Activated T-cell treated with anti-CD3 and anti-CD28 coated beads, Interleukin-2, amount 50 U/mL, for 4 hours (primary cell): ENCODE measurements around the gene FAM181A. TPM values are rescaled to one million over a fixed set of nuclear protein-coding genes. Genes with fewer than 3 reads are reported as not detected.

Source experiments
- ATAC-seq, 2 donors: fragments of 200-7000 bp; cut with Tn5 transposase; one replicate each; pipeline ENCODE4 v1.10.0; 2021
- DNase-seq: peaks from one replicate; pipeline ENCODE4 v3.0.0-alpha.2; 2020
- H3K27me3 Mint-ChIP-seq: one replicate; pipeline ENCODE4 v1.8.0; 2021; ENCODE audit warnings: low read depth, mixed read lengths
- H3K36me3 Mint-ChIP-seq: one replicate; pipeline ENCODE4 v1.8.0; 2022; ENCODE audit warnings: mixed read lengths; ENCODE audit not compliant: insufficient read depth
- H3K4me1 Mint-ChIP-seq: one replicate; pipeline ENCODE4 v1.8.0; 2021; ENCODE audit warnings: low read depth, mixed read lengths
- H3K4me3 Mint-ChIP-seq: one replicate; pipeline ENCODE4 v1.8.0; 2021; ENCODE audit warnings: mild to moderate bottlenecking, moderate library complexity, mixed read lengths
- H3K9me3 Mint-ChIP-seq: one replicate; pipeline ENCODE4 v1.8.0; 2021; ENCODE audit warnings: mixed read lengths
- total RNA-seq, 3 donors: library from RNA; stranded (reverse); gene quantifications; one replicate each; pipeline ENCODE4 v1.2.1, GENCODE V29; 2021

FAM181A gene
- total RNA-seq, 3 donors from 2014 or later: not detected

DNA sequence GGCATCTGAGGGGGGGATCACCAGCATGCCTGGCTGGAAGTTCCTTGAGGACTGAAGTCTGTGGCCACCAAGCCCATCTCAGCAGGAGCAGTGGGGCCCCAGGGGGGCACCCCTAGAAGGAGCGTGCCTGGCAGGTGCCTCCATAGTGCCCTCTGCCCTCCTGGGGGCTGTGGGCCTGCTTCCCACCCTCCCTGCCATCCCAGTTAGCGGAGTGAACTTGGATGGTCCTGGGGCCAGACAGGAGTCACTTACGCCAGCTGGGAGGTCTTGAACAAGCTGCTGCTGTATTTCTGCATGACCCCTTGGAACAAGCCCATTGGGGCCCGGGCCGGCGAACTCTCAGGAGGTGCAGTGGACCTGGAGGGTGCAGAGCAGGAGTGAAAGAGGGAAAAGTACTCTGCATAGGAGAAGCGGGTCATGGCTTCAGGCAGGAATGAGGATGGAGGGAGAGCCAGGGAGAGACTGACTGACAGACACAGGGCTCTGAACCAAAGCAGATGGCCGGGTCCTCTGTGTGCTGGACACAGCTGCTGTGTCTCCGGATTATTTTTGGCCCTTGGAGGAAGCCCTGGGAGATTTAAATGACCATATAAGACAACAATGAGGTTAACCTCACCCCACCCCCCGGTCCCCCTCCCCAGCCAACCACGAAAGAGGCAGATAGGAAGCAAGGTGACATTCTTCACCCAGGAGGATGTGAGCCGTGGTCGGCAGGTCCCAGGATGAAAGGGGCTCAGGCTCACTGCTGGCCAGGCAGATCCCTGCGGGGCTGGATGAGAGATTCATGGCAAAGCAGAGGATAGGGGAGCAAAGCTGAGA lies 29.6 kb downstream of the FAM181A start:
- no peak overlapping the region for H3K4me3 Mint-ChIP-seq
- H3K36me3 Mint-ChIP-seq: no peaks in the 10 kb centered on the region
- DNase-seq (no peak), ATAC-seq (no peak)
- no peaks in the 10 kb centered on the region for H3K9me3 Mint-ChIP-seq
- H3K4me1 Mint-ChIP-seq: peaks cover 88% of the 10 kb centered on the region
- H3K27me3 Mint-ChIP-seq: no peaks in the 10 kb centered on the region

DNA sequence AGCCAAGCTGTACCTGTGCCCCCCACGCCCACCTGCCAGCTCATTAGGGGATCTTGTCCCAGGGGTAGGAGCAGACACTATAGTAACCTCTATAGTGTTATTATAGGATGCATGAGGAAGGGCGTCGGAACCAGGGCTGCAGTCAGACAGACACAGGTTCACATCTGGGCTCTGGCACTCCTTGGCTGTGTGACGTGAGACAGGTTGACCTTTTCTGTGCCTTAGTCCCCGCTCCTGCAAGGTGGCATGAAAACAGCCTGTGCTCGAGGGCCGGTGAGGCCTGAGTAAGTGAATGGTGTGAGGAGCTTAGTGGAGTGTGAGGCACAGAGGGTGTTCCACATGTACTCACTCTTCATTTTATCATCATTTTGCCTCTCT lies 30.2 kb downstream of the FAM181A start:
- H3K9me3 Mint-ChIP-seq: no peaks in the 10 kb centered on the region
- ATAC-seq: no peak
- no peaks in the 10 kb centered on the region for H3K36me3 Mint-ChIP-seq
- H3K27me3 Mint-ChIP-seq: no peaks in the 10 kb centered on the region
- DNase-seq: no peak
- H3K4me3 Mint-ChIP-seq: peak overlapping the region; percentile 11
- H3K4me1 Mint-ChIP-seq: peaks cover 92% of the 10 kb centered on the region

DNA sequence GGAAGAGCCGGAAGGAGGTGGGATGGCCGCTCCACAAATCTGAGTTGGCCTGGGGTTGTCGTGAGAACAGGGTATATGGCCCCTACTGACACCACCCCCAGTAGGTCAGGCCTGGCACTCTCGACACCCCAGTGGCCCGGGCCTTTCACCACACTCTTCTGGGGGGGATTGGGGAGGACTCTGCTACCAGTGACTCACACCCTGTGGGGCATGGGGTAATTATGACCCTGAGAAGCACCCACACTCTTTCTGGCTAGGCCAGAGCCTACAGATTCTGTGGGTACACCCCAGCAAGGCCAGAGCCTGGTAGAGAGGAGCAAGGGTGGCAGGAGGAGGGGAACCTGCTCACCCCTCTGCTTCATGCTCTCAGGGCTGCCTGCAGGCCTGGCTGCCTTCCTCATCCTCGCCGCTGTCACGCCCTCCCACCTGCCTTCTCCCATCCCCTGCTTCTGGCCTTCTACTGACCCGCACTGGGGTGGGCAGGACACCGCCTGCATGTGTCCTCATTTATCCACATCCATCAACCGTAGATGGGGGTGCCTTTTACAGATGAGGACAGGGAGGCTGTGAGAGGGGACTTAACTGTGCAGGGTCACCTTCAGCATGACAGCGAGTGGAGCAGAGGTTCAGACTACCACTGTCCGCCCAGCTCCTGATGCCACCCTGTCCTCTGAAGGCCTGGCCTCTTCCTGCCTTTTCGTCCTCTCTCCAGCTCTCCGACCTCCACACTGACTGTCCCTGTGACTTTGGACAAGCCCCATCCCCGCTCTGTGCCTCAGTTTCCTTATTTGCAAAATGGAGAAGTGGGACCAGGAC lies 30.8 kb downstream of the FAM181A start:
- H3K4me3 Mint-ChIP-seq: no peak overlapping the region
- no peak for ATAC-seq
- H3K4me1 Mint-ChIP-seq: peaks cover 96% of the 10 kb centered on the region
- H3K36me3 Mint-ChIP-seq: no peaks in the 10 kb centered on the region
- no peak for DNase-seq
- no peaks in the 10 kb centered on the region for H3K9me3 Mint-ChIP-seq
- no peaks in the 10 kb centered on the region for H3K27me3 Mint-ChIP-seq

DNA sequence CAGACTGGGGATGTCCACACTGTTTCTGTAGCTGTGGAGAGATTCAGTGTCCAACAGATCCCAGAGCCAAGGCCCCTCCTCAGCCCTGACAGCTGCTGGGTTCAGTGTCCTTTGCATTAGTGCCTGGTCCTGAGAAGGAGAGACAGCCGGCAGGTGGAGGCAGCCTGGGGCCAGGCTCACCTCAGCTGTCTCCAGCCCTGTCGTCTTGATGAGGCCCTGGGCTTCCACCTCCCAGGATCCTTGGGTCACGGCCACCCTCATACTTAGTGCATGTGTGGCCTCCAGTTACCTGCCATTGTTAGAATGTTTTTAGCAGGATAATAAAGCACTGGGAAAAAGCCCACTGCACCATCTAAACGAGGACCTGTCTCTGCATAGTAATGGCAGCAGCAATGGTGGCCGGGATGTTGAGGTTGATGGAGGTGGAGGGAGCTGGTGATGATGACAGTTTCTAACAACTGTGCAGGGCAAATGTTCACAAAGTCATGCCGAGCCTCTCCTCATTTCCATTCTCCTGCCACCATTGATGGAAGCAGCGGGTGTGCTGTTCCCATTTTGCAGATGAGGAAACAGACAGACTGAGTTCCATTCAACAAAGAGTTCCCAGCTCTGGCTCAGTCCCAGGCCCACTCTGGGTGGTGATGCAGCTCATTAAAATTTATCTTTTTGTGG lies 31.6 kb downstream of the FAM181A start:
- DNase-seq (no peak), ATAC-seq (no peak)
- Mint-ChIP-seq H3K9me3 (no peaks in the 10 kb centered on the region), H3K4me3 (peak overlapping the region; percentile 75), H3K27me3 (no peaks in the 10 kb centered on the region), H3K36me3 (no peaks in the 10 kb centered on the region), H3K4me1 (peaks cover 96% of the 10 kb centered on the region)

DNA sequence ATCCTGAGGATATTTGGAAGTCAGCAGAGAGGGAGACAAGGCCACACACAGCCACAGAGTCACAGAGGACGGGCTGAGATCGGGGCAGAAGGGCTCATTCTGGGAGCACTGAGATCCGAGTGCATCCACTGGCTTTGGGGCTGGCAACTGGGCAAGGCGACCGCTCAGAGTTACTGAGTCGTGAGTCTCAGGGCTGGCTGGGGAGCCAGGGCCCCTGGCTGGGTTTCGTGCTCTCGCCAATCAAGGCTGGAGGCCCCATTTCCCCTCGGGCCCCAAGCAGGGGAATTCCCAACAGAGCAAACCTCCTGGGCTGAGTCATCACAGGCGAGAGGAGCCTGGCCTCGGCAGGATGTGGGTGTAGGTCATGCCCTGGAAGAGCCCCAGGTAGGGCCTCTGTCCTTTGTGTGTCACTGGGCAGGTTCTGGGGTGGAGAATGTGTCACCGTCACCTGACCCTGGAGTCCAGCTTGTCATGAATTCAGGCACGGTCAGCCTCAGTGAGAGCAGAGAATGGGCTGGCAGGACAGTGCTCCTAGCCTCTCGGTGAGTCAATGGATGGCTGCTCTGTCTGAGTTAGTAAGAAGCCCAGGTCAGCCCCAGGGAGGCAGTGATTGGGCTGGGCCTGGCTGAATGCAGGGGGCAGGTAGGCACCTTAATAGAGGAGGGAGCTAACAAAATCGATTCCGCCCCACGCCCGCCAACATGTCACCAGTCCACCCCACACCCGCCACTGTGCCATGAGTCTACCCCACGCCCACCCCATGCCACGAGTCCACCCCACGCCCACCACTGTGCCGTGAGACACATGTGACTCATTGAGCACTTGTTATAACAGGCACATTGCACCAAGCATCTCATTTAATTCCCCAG lies 32.3 kb downstream of the FAM181A start:
- H3K36me3 Mint-ChIP-seq: no peaks in the 10 kb centered on the region
- H3K9me3 Mint-ChIP-seq: no peaks in the 10 kb centered on the region
- peak; percentile 75 to 78 for ATAC-seq
- DNase-seq: peak; percentile 87
- H3K4me3 Mint-ChIP-seq: peak overlapping the region; percentile 75
- H3K27me3 Mint-ChIP-seq: no peaks in the 10 kb centered on the region
- peaks cover 96% of the 10 kb centered on the region for H3K4me1 Mint-ChIP-seq

DNA sequence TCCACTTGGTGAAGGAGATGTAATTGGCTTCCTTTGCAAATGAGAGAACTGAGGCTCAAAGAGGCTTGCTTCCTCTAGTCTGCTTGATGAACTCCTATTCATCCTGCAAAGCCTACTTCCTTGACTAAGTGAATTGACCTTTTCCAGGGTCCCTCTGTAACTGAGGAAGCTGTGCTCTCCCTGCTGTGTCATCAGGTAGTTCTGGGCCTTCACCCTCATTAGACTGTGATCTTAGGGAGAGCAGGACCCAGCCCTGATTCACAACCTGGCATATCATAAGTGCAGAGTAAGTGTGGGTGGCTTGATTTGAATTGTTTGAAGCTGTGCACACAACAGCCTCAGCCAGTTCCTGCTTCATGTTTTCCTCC lies 32.9 kb downstream of the FAM181A start:
- DNase-seq (no peak), ATAC-seq (peak; percentile 31 to 36)
- H3K27me3 Mint-ChIP-seq: no peaks in the 10 kb centered on the region
- no peaks in the 10 kb centered on the region for H3K9me3 Mint-ChIP-seq
- peak overlapping the region; percentile 75 for H3K4me3 Mint-ChIP-seq
- peaks cover 96% of the 10 kb centered on the region for H3K4me1 Mint-ChIP-seq
- H3K36me3 Mint-ChIP-seq: no peaks in the 10 kb centered on the region

DNA sequence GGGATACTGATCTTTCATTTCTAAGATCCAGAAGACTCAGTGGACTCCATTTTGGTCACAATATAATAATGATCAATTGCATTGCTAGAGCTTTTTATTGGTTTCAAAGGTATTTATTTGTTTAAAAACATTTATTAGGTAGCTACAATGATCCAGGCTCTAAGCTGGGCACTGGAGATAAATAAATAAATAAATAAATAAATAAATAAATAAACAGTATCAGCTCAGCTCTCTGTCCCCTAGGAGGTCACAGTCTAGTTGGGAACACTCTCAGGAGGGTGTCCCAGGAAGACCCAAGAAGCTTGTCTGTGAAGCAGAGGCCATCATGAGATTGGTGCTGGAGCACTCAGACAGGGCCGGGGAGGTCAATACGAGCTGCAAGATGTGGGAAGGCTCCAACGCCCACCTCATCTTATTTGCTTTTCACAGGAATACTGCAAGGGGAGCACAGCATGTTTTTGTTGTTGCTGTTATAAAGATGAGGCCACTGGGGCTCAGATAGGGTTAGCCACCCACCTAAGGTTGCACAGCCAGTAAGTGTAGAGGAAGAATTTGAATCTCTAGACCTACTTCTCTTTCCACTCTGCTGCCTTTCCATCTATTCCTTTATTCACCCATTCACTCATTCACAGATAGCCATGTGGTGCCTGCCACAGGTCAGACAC lies 33.8 kb downstream of the FAM181A start:
- Mint-ChIP-seq H3K27me3 (no peaks in the 10 kb centered on the region), H3K4me3 (no peak overlapping the region), H3K9me3 (no peaks in the 10 kb centered on the region), H3K4me1 (peaks cover 92% of the 10 kb centered on the region), H3K36me3 (no peaks in the 10 kb centered on the region)
- ATAC-seq: no peak
- no peak for DNase-seq

DNA sequence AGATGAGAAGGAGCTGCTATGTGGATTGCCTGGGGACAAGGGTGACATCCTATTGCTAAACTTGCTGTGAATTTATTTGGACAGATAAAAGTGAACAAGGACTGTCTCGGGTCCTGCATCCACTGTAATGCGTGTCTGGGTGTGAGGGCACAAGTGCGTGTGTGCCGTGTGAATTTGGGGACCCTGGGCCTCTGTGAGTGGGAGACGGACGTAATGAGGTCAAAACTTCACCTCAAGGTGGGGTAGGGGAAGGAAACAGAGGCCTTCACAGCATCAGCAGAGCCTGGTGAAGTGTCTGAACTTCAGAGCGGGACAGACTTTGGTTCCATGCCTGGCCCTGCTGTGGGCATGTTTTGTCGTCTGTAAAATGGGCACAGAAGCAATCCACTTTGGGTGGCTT lies 34.5 kb downstream of the FAM181A start:
- Mint-ChIP-seq H3K9me3 (no peaks in the 10 kb centered on the region), H3K27me3 (no peaks in the 10 kb centered on the region)

DNA sequence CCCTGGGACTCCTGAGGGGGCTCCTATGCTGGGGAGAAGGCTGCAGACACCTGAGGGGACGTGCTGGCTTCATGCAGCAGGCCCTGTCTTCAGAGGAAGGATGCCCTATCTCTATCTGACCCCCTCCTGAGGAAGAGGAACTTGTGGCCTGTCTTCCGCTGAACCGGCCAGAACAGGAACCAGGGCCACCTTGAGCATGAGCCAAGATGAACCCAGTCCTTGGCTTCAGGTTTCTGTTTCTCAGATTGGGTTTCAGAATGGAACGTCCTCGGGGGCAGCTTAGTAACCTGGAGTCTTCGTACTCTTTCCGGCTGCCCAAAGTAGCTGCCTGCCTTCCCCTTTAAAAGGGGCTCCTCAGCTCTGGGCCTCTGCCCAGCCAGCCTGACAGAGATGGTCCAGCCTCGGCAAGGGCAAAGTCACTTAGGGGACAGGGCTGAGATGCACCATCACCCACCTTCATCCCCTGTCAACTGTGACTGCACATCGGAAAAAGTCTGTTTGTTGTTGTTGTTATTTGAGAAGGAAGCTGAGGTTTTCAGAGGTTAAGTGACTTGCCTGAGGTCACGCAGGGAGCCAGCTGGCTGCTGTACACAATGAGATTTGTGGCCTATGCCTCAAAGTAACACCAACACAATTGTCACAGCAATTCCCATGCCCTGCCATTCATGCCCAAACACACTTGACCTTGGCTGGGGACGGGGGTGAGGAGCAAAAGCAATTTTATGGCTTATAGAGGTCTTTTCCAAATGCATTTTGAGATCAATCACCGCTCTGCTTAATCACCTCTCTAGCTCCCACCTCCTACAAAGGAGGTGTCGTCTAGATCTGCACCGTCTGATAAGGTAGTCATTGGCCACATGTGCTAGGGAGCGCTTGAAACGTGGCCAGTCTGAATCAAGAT lies 35.8 kb downstream of the FAM181A start:
- H3K4me3 Mint-ChIP-seq: peak overlapping the region; percentile 49
- ATAC-seq (peak; percentile 10 to 16), DNase-seq (no peak)
- H3K9me3 Mint-ChIP-seq: no peaks in the 10 kb centered on the region
- H3K36me3 Mint-ChIP-seq: no peaks in the 10 kb centered on the region
- peaks cover 72% of the 10 kb centered on the region for H3K4me1 Mint-ChIP-seq
- H3K27me3 Mint-ChIP-seq: no peaks in the 10 kb centered on the region

More for the DNA sequence above, 34.5 kb downstream of the FAM181A start:
- peaks cover 85% of the 10 kb centered on the region for H3K4me1 Mint-ChIP-seq
- DNase-seq: no peak
- no peaks in the 10 kb centered on the region for H3K36me3 Mint-ChIP-seq
- H3K4me3 Mint-ChIP-seq: peak overlapping the region; percentile 51
- ATAC-seq: no peak

DNA sequence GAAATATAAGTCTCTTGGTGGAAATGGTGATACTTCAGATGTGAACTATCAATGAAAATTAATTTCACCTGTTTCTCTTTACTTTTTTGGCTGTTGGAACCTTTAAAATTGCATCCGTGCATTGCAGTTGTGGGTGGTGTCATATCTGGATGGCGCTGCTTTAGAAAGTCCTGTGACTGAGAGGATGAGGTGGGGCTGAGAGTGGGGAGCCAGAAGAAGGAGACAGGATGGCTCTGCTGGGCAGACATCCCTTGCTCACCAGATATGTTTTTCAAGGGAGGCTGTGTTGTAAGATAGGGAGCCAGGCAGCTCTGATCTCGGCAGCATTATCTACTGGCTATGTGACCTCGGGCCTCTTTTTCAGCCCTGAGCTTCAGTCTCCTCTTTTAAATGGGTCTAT lies 36.5 kb downstream of the FAM181A start:
- Mint-ChIP-seq H3K9me3 (no peaks in the 10 kb centered on the region), H3K4me3 (peak overlapping the region; percentile 49), H3K4me1 (peaks cover 64% of the 10 kb centered on the region), H3K27me3 (no peaks in the 10 kb centered on the region), H3K36me3 (no peaks in the 10 kb centered on the region)
- DNase-seq (no peak), ATAC-seq (no peak)

DNA sequence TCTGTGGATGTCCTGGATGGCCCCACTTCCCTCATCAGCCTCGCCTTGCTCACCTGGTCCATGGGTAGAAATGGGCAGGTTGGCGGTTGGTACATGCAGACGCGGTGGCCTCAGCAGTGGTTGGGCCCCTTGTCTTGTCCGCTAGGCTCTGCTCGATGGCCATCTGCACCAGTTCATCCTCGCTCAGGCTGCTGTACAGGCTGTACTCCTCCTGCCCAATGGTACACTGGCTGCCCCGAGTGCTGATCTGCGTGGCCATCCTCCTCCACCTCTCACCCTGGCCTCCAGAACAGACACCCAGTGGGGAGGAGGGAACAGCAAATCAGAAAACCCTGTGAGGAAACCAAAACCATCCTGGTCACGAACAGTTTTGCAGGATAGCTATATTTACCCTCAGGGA lies 37.1 kb downstream of the FAM181A start:
- H3K4me3 Mint-ChIP-seq: no peak overlapping the region
- H3K9me3 Mint-ChIP-seq: no peaks in the 10 kb centered on the region
- DNase-seq (no peak), ATAC-seq (no peak)
- no peaks in the 10 kb centered on the region for H3K36me3 Mint-ChIP-seq
- H3K4me1 Mint-ChIP-seq: peaks cover 63% of the 10 kb centered on the region
- H3K27me3 Mint-ChIP-seq: no peaks in the 10 kb centered on the region

DNA sequence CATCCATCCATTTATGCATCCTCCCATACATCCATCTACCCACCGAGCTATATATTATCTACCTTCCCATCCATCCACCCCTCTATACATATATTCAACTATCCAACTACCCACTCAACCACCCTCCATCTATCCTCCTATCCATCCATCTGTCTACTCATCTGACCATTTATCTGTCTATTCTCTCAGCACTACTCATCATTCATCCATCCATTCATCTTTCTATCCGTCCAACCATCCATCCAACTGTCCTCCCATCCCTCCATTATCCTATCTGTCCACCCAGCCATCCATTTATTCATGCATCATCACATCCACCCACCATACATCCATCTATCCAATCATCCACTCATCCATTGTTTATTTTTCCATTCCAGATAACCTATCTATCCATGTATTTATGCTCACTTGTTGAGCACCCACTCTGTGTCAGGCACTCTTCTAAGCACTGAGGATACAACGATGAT lies 37.7 kb downstream of the FAM181A start:
- H3K4me3 Mint-ChIP-seq: no peak overlapping the region
- no peaks in the 10 kb centered on the region for H3K36me3 Mint-ChIP-seq
- H3K4me1 Mint-ChIP-seq: peaks cover 57% of the 10 kb centered on the region
- ATAC-seq (no peak), DNase-seq (no peak)
- no peaks in the 10 kb centered on the region for H3K9me3 Mint-ChIP-seq
- no peaks in the 10 kb centered on the region for H3K27me3 Mint-ChIP-seq
